ENCODE measurements around the gene SLC25A38.
"Not testable (repeated sequence)": the region's sequence is repeated elsewhere in the genome, so short reads cannot be mapped to it uniquely, and the experiment has no call there.

SLC25A38 gene

DNA sequence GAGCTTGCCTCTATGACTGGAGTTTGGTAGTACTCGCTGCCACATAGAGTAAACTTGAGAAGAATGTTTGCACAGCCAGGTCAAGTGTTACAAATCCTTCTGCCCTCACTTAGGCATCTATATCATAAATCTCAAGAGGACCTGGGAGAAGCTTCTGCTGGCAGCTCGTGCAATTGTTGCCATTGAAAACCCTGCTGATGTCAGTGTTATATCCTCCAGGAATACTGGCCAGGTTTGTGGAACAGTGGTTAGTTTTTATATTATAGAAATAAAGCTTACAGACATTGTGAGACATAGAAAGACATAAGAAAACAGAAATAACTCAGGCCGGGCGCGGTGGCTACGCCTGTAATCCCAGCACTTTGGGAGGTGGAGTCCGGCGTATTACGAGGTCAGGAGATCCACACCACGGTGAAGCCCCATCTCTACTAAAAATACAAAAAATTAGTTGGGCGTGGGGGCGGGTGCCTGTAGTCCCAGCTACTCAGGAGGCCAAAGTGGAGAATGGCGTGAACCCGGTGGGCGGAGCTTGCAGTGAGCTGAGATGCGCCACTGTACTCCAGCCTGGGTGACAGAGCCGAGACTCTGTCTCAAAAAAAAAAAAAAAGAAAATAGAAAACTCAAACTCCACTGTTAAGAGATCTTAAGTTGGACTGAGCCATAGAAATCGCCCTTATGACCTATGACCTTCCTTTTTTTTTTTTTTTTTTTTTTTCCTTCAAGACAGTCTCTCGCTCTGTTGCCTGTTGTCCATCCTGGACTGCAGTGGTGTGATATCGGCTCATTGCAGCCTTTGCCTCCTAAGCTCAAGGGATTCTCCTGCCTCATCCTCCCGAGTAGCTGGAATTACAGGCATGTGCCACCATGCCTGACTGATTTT is 25.6 kb downstream of the SLC25A38 start:
- no peak for DNase-seq

- no peak for DNase-seq
Observed at GRCh38 chr3:39409514-39410136, 26.5 kb downstream of the SLC25A38 start.

DNA sequence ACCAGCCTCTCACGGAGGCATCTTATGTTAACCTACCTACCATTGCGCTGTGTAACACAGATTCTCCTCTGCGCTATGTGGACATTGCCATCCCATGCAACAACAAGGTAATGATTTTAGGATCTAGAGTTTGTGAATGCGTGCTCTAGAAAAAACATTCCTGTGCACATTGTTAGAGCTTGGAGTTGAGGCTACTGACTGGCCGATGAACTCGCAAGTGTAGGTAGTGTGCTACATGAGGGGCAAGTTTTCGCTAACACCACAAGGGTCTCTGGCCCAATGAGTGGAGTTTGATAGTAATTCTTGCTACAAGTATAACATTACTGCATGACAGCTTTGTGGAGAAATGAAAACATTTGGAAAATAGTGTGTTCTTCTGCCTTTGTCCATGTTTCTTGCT is 27.7 kb downstream of the SLC25A38 start:
- DNase-seq = no peak

- DNase-seq = no peak
Observed at GRCh38 chr3:39412668-39413260, 29.6 kb downstream of the SLC25A38 start.

DNA sequence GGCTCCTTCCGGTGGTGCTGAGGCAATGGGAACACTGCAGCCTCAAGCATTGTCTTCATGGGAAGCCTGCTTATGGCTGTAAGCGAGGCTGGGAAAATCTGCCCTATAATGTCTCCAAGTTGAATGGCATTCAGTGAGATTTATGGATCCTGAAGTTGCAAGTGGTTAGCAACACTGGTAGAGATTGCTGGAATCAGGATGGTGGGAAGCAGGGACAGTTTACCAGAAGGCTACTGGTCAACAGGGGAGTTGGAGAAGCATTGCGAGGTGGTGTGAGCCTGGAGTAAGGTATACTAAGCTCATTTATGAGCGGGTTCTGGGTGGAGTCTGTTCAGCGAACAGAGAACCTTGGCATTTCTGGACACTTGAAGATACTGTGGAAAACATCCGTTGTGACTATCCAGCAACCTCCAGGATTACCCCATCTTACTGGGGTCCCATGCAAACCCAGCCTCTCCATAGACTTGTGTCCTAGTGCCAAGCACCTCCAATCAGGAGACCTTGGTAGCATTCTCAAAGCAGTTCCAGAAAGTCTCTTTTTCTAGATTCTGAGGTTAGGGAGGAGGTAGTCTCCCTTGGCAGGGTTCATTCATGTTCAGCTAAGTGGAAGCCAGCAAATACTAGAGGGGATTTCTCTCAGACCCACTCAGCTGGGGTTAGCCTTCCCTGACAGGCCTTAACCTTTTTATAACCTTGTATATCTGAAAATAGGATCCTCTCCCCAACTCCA is 30.7 kb downstream of the SLC25A38 start:
- no peak for DNase-seq

DNA sequence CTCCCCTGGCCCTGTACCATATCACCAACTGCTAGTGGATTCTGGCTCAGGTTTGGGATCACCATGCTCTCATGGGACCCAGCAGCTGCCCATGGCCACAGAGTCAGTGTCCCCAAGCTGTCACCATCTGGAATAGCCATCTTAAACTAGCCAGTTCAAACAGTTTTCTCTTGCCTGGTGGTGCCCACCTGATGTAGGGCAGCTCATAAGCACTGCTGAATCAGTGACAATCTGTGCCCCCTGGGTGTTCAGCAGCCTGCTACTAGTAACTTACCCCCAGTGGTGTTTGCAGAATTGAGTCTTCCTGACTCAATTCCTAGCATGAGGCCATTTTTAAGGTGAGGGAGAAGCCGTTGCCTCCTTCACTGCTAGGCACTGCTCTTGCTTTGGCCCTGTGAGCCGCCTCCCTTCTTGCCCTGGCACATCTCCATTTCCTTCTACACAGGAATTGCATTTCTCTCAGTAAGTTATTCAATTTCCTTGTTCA is 31.3 kb downstream of the SLC25A38 start:
- DNase-seq = no peak

DNA sequence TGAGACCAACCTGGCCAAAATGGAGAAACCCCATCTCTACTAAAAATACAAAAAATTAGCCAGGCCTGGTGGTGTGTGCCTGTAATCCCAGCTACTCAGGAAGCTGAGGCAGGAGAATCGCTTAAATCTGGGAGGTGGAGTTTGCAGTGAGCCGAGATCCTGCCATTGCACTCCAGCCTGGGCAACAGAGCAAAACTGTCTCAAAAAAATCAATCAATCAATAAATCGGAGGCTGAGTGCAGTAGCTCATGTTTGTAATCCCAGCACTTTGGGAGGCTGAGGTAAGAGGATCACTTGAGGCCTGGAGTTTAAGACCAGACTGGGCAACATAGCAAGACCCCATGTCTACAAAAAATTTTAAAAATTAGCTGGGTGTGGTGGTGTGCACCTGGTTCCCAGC is 32.1 kb downstream of the SLC25A38 start:
- DNase-seq = not testable (repeated sequence)

GRCh38 chr3:39415983-39416382 is 32.8 kb downstream of the SLC25A38 start:
- DNase-seq = no peak

DNA sequence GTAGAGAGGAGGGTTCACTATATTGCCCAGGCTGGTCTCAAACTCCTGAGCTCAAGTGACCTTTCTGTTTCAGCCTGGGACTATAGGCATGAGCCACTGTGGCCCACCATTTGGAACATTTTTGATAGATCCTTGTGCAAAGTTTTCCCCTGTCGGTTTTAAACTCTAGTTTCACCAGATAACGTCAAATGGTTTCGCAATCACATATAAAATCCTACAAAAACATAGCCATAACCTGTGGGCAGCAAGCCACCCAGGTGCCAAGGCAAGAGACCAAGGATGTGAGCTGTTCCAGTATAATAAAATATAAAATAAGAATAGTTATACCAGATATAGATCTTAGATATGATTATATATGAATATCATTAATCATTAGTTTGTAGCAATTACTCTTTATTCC is 33.8 kb downstream of the SLC25A38 start:
- not testable (repeated sequence) for DNase-seq

- DNase-seq = not testable (repeated sequence)
Observed at GRCh38 chr3:39418556-39419225, 35.5 kb downstream of the SLC25A38 start.

GRCh38 chr3:39419742-39420315 is 36.7 kb downstream of the SLC25A38 start:
- DNase-seq = no peak

- no peak for DNase-seq
Observed at GRCh38 chr3:39420543-39420942, 37.4 kb downstream of the SLC25A38 start.

GRCh38 chr3:39423436-39423970 is 40.3 kb downstream of the SLC25A38 start:
- DNase-seq = no peak

DNA sequence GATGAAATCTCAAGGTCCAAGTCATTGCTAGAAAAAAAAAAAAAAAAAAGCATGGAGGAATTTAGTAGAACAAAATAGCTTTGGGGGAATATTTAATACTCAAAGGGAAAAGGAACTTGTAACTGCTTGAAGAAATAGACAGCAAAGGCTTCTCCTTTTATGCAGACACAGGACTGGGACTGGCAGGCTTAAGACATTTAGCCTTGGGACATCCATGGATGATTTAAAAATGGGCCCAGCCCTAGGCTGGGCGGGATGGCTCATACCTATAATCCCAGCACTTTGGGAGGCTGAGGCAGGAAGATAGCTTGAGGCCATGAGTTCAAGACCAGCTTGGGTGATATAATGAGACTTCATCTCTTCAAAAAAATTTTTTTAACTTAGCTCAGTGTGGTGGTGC is 43.1 kb downstream of the SLC25A38 start:
- DNase-seq = no peak

DNA sequence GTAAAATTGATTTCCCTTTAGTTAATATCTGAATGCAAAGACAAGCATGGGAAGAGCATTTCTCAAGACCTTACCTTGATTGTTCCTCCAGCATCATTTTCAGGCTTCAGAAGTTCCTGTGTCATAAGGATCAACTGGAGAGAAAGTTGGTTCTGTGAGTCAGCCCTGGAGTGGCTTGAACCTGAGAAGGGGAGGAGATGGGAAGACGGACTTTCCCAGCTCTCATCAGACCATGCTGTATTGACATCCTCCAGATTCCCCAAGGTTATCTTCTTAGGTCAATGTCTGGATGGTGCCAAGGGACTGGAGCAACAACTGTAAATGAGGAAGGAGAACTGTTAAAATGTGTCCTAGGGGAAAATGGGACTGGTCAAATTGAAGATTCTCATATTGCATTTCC is 44.3 kb downstream of the SLC25A38 start:
- DNase-seq = no peak

- no peak for DNase-seq
Observed at GRCh38 chr3:39428745-39429201, 45.6 kb downstream of the SLC25A38 start.

GRCh38 chr3:39429466-39429865 is 46.3 kb downstream of the SLC25A38 start:
- no peak for DNase-seq

GRCh38 chr3:39432342-39432741 is 49.2 kb downstream of the SLC25A38 start:
- no peak for DNase-seq

- no peak for DNase-seq
Observed at GRCh38 chr3:39433642-39434041, 50.5 kb downstream of the SLC25A38 start.

- DNase-seq = no peak
Observed at GRCh38 chr3:39434574-39434973, 51.4 kb downstream of the SLC25A38 start.

DNA sequence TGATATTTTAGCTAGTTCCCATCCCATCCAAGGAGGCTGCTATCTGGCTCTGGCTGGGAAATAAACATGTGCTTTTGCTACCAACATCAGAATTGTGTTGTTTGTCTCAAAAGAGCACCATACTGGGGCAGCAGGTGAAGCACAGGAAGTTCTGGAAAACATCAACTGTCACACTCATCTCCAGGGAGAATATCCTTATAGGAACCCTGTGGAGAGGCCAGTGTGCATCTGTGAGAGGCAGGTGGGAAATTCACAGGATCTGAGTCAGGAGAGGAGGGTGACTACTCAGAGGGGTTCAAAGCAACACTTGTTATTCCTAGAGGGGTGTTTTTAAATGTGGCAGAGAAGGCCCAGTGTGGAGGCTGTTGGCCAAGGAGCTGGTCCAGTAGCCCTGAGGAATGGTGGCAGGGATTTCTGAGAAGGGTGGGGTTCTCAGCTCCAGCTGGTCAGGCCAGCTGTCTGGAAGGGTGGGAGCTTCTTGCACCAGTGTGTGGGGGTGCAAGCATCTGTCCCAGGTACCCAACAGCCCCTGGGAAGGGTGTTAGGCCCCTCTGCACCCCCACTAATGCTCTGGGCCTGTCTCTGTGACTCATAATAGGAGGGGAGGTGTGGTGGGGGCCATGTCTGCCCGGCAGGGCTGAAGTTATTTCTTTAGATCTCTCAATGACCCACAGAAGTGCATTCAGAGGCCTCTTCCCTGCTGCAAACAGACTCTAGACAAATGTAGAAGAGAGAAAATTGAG is 52.0 kb downstream of the SLC25A38 start:
- no peak for DNase-seq

Data from NCI-H526 treated with DMSO at 0.1 percent for 48 hours (cell line).